ENCODE measurements around the gene SLC6A12.

GRCh38 chr12:242496-242895, 28.5 kb upstream of the SLC6A12 start:
- TF ChIP-seq POLR2A (IDR thresholded peaks at IDR 0.05) (no peak), CTCF (IDR thresholded peaks at IDR 0.05) (no peak)
